ENCODE data around the gene GCLC. TPM values are rescaled to one million over a fixed set of nuclear protein-coding genes. Genes with fewer than 3 reads are reported as not detected.

Gene GCLC
- total and polyA plus RNA-seq, 9 of the 15 experiments (the other 6 are each of a cell fraction or from before 2014, with no cell fraction given), result 3.9 to 20.0 (median 9.4) TPM

- no peaks in the 10 kb centered on the region for H3K79me2 ChIP-seq (ENCODE audit: control insufficient read depth, insufficient read depth, low read length)
- no peak overlapping the region for H2AFZ ChIP-seq (ENCODE audit: low read depth, low read length)
- H3K9ac ChIP-seq (ENCODE audit: insufficient read depth in 1 of 2, low read depth in 2 of 2, low read length in 2 of 2), result no peak overlapping the region
- intact Hi-C loops (cut with micrococcal nuclease), result no loop called here
- DNase-seq (ENCODE audit: extremely low read depth in 1 of 4, low spot score in 3 of 4), result no peak
- FAIRE-seq, result no peak
- no peaks in the 10 kb centered on the region for H3K27me3 ChIP-seq (ENCODE audit: control insufficient read depth in 2 of 2, insufficient read depth in 2 of 2, low read length in 2 of 2)
- WGBS (ENCODE audit: insufficient coverage, low coverage, missing lambda C conversion rate), result 41% methylated on average over 8 of the region's 8 CpGs
- in situ Hi-C loops (cut with MboI), result no loop called here
- ChIA-PET CTCF (ENCODE audit: low intra/inter-chr PET ratio) (no interaction called here), POLR2A (interaction anchor here (0.5 to 1.6 kb wide), 2 partner anchors 29 to 163 kb away, joined by 4 to 6 read pairs; no protein-coding TSS in a partner anchor)
- H3K36me3 ChIP-seq (ENCODE audit: control insufficient read depth, insufficient read depth, low read length), result peaks cover 8% of the 10 kb centered on the region; the same call in 1 of the 3 replicates
- no peaks in the 10 kb centered on the region for H3K9me1 ChIP-seq (ENCODE audit: control insufficient read depth, insufficient read depth, low read length)
- no peak overlapping the region for H3K27ac ChIP-seq (ENCODE audit: extremely low read depth, low read depth, low read length)
- BruUV-seq (replicated peaks), result no TSS peak
- no peaks in the 10 kb centered on the region for H3K9me3 ChIP-seq (replicated peaks; ENCODE audit: control insufficient read depth, insufficient read depth, low read depth, low read length)
- ATAC-seq, result no peak
- H3K4me1 ChIP-seq (replicated peaks in 1 of 2; ENCODE audit: control insufficient read depth in 2 of 2, insufficient read depth in 2 of 2, low read length in 2 of 2), result no peaks in the 10 kb centered on the region
- no peak overlapping the region for H3K4me3 ChIP-seq
- no peak overlapping the region for H3K4me2 ChIP-seq (ENCODE audit: insufficient read depth, low read length)
- no peak for TF ChIP-seq CTBP1 (IDR thresholded peaks at IDR 0.05; ENCODE audit: borderline replicate concordance)
- no peak for TF ChIP-seq ID3 (CRISPR knock-in tag; IDR thresholded peaks at IDR 0.05)
- no peak for TF ChIP-seq ID3 (tag; IDR thresholded peaks at IDR 0.05)
- no peak for TF ChIP-seq ZNF764 (CRISPR knock-in tag; IDR thresholded peaks at IDR 0.05; ENCODE audit: low read depth)
- TF ChIP-seq EGR1 (conservative IDR thresholded peaks at IDR 0.05), result no peak
- TF ChIP-seq CSDE1 (IDR thresholded peaks at IDR 0.05), result no peak
- TF ChIP-seq SMARCC2 (IDR thresholded peaks at IDR 0.05; ENCODE audit: low read depth), result no peak
- no peak for TF ChIP-seq ZNF280A (IDR thresholded peaks at IDR 0.05; ENCODE audit: low read depth, partially characterized antibody)
- TF ChIP-seq ZNF143 (CRISPR knock-in tag; IDR thresholded peaks at IDR 0.05), result no peak
- TF ChIP-seq MXD1 (CRISPR knock-in tag; IDR thresholded peaks at IDR 0.05; ENCODE audit: borderline replicate concordance, poor library complexity, severe bottlenecking), result no peak
- no peak for TF ChIP-seq ZBTB17 (CRISPR knock-in tag; IDR thresholded peaks at IDR 0.05)
- H4K20me1 ChIP-seq (replicated peaks; ENCODE audit: control insufficient read depth, insufficient read depth, low read length), result peaks cover 10% of the 10 kb centered on the region; the same call in 1 of the 2 replicates
Observed at GRCh38 chr6:53523511-53524454, 21.1 kb downstream of the GCLC start.

Data from K562 (cell line).